GM19395 (cell line): ENCODE data around the gene SIRPB2.
"Not testable (repeated sequence)": the region's sequence is repeated elsewhere in the genome, so short reads cannot be mapped to it uniquely, and the experiment has no call there.

Experiments
- ATAC-seq: cut with Tn5 transposase; IDR thresholded peaks from one replicate; pipeline ENCODE4 v1.9.1; 2021; ENCODE audit warnings: mild to moderate bottlenecking, moderate library complexity; ENCODE audit not compliant: unreplicated experiment

Gene SIRPB2

DNA sequence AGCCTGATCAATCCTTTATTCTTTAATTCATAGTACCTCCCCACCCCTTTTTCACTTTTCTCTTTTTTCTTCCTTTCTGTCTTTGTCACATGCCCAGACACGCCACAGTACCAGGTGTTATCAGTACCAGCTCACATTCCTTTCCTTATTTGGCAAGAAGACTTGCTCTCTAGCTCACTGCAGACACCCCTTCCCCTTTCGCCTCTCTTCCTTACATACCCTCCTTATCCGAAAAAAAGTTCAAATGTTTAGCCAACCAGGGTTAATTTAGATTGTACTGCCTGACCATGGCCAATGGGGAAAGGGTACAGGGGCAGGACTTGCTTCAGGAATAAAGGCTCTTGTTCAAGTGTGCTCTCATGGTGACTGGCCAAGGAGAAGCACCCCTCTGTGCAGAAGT lies 9.3 kb upstream of the SIRPB2 start:
- no peak for ATAC-seq

DNA sequence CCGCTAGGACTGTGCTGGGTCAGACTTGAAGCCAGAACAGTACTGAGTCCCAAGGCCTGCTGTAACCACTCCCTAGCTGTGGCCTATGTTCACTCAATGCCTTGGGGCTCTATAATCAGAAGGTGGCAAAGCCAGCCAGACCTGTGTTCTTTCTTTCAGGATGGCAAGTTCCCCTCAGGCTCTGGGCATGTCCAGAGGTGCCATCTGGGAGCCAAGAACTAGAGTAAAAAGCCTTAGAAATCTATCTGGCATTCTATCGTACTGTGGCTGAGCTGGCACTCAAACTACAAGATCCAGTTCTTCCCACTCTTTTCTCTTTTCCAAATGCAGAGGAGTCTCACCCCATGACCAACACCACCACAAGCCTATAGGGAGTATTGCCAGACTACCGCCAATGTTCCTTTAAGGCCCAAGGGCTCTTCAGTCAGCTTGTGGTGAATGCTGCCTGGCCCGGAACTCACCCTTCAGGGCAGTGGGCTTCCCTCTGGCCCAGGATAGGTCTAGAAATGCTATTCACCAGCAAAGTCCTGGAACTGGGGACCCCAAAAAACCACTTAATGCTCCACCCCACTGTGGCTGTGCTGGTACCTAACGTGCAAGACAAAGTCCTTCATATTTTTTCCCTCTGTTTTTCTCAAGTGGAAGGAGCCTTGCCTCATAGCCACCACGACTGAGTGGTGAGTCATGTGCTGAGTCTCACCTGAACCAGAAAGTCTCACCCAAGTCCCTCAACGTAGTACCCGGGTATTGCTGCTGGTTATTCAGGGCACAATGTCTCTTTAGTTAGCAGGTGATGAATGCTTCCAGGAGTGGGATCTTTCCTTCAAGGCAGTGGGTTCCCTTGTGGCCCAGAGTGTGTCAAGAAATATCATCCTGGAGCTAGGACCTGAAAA lies 8.6 kb upstream of the SIRPB2 start:
- ATAC-seq, result no peak

DNA sequence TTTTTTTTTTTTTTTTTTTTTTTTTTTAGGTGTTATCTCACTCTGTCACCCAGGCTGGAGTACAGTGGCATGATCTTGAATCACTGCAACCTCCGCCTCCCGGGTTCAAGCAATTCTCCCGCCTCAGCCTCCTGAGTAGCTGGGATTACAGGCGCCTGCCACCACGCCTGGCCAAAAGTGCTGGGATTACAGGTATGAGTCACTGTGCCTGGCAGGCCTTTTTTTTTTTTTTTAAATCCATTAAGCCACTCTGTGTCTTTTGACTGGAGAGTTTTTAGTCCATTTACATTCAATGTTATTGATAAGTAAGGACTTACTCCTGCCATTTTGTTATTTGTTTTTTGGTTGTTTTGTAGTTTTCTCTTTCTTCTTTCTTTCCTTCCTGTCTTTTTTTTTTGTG lies 6.2 kb upstream of the SIRPB2 start:
- ATAC-seq, result not testable (repeated sequence)

- no peak for ATAC-seq
These were observed 5.7 kb upstream of the SIRPB2 start for GRCh38 chr20:1496930-1497329.

- no peak for ATAC-seq
These were observed 3.2 kb upstream of the SIRPB2 start for GRCh38 chr20:1494436-1494835.

DNA sequence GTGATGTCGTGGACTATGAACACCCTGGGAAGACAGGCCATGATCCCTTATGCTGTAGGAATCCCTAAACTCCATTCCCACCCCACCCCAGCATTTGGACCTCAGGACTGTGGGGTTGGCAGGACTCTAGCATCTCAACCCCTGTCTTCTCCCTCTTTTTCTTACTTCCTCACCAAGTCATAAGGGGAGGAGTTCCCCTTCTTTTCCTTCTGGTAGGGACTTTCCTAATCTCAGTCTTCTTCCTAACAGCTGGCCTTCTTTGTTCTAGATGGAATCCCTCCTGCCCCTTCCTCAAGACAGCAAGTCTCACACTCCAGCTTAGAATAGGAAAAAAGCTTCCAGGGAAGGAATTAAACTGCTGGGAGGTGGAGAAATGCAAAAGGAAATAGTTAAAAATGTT lies 2.3 kb upstream of the SIRPB2 start:
- no peak for ATAC-seq

- ATAC-seq, result no peak
These were observed 831 bp upstream of the SIRPB2 start for GRCh38 chr20:1491860-1492642.

DNA sequence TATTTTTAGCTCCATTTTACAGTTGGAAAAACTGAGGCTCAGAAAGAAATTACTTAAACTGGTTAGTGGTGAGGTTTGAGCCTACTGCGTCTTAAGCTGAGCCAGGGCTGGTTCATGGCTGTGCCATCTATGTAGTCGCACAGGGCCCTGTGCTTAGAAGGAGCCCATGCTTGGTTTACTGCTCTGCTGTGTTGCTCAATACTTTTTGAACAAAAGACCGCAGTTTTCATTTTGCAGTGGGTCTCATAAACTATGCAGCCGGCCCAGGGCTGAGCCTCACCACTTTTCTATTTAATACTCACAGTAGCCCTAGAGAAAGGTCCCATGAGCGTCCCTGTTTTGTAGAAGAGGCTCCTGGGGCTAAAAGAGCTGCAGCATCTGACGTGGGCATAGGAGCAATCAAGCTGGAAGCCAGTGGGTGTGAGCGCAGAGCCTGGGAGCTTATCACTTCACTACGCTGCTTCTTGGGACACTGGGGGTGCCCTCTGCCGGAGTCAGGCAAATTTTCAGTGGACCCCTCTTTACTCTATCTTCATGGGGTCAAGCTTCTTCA lies 501 bp downstream of the SIRPB2 start:
- no peak for ATAC-seq

DNA sequence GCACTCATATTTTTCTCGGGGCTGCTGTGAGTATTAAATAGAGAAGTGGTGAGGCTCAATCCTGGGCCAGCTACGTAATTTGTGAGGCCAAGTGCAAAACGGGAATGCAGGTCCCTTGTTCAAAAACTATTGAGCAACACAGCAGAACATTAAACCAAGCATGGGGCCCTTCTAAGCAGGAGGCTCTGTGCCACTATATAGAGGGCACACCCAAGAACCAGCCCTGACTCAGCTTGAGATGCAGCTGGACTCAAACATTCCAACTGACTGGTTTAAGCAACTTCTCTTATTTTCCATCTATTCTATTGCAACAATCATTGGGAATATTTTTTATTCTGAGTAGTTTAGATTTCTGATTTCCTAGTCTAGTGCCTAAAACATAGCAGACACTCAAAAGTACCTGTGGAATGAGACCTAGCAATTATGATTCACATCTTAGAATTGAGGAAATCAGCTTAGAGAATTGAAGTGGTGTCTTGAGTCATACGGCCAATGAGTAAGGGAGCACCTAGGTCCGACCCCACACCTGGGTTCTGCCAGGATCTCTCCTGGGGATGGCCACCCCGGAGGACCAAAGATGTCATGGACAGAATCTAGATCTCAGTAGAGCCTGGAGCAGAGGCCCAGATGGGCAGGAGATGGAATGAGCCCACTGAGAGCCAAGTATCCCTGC lies 1.3 kb downstream of the SIRPB2 start:
- no peak for ATAC-seq

GRCh38 chr20:1489325-1489724 lies 1.9 kb downstream of the SIRPB2 start:
- ATAC-seq, result no peak

- no peak for ATAC-seq
These were observed 4.7 kb downstream of the SIRPB2 start for GRCh38 chr20:1486566-1486965.

DNA sequence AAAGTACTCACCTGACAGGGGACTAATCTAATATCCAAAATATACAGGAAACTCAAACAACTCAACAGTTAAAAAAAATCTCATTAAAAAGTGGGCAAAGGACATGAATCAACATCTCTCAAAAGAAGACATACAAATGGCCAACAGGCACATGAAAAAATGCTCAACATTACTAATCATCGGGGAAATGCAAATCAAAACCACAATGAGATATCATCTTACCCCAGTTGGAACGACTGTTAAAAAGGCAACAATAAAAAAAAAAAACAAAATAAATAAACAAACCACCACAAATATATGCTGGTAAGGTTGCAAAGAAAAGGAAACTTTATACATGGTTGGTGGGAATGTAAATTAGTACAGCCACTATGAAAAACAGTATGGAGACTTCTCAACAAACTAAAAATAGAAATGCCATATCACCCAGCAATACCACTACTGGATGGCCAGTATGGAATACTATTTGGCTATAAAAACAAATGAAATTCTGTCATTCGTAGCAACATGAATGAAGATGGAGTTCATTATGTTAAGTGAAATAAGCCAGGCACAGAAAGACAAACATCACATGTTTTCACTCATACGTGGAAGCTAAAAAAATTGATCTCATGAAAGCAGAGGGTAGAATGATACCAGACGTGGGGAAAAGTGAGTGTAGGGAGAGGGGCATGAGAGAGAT lies 6.6 kb downstream of the SIRPB2 start:
- ATAC-seq, result no peak

DNA sequence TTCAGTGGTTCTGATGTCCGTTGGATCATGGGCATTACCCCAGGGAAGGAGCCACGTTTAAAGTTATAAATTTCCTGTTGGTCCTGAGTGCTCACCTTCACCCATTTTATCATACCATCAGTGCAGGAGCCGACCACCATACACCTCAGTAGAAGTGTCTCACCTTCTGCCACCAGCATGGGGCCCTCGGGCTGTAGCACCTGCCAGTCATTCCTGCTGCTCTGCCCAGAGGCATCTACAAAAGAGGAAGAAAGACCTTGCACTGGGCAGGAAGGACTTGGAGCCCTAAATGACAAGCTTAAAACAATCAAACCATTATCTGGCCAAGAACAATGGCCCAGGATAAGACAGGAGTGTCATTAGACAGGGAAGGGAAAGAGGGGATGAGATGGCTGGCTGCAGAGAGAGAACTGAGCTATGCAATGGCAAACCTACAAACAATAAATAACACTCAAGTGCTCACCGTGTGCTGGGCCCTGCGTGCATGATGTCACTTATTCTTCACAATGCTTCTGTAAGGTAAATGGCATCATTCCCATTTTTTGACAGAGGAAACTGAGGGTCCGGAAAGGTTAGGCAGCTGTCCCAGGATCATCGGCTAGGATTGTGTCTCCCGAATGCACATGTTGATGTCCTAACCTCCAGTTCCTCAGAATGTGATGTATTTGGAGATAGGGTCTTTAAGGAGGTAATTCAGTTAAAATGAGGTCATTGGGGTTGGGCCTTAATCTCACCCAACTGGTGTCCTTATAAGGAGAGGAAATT lies 11.2 kb downstream of the SIRPB2 start:
- no peak for ATAC-seq

- ATAC-seq, result no peak
These were observed 12.7 kb downstream of the SIRPB2 start for GRCh38 chr20:1478566-1478965.

- no peak for ATAC-seq
These were observed 13.2 kb downstream of the SIRPB2 start for GRCh38 chr20:1477896-1478490.

GRCh38 chr20:1474817-1475603 lies 16.2 kb downstream of the SIRPB2 start:
- ATAC-seq, result no peak

GRCh38 chr20:1474325-1474724 lies 16.9 kb downstream of the SIRPB2 start:
- no peak for ATAC-seq

- no peak for ATAC-seq
These were observed 17.7 kb downstream of the SIRPB2 start for GRCh38 chr20:1473246-1474220.
